ENCODE measurements around the gene ACTRT3. TPM values are rescaled to one million over a fixed set of nuclear protein-coding genes. Genes with fewer than 3 reads are reported as not detected.
A peak's percentile ranks its signal among the peaks of the same experiment; 100 is the strongest.

Gene ACTRT3
- total and polyA plus RNA-seq, 2 of the 13 experiments (the other 11 are each of a cell fraction or from before 2014, with no cell fraction given): 0.42 to 0.97 TPM

DNA sequence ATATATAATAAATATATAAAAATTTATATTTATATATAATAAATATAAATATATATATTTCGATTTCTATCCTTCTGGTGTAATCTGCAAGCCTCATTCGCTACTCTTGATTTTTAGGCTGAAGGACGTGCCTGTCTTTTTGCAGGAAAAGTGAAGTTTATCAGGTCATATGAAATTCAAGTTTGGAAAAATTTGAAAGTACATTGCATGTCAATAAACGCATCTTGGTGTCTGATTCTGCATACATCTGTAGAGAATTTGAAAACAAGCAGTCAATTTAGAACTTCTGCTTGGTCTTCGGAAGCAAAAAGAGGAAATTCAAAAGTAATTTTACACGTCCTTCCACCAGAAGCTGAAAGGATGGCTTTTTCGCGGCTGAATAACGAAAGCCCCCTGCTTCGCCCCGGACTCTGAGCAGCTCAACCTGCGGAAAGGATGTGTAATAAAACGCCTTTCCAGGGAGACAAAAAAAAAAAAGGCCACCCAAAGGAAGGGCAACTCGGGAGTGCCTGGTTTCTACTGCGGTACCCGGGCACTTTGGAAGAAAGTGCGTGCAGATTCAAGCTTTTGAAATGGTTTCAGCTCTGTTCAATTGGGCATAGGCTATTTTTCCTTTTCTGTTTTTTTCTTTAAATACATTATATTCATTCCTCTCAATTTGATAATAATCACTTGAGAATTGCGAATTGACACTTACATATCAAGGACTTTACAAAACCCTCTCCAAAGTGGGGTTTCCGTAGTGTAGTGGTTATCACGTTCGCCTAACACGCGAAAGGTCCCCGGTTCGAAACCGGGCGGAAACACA lies 2.3 kb upstream of the ACTRT3 start (continued):
- TF ChIP-seq, protein P1, sequence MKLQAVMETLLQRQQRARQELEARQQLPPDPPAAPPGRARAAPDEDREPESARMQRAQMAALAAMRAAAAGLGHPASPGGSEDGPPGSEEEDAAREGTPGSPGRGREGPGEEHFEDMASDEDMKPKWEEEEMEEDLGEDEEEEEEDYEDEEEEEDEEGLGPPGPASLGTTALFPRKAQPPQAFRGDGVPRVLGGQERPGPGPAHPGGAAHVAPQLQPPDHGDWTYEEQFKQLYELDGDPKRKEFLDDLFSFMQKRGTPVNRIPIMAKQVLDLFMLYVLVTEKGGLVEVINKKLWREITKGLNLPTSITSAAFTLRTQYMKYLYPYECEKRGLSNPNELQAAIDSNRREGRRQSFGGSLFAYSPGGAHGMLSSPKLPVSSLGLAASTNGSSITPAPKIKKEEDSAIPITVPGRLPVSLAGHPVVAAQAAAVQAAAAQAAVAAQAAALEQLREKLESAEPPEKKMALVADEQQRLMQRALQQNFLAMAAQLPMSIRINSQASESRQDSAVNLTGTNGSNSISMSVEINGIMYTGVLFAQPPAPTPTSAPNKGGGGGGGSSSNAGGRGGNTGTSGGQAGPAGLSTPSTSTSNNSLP (IDR thresholded peaks at IDR 0.05; ENCODE audit: low read depth, low read length): peak; percentile 82; the same call in 1 of the 2 replicates
- TF ChIP-seq ZNF546 (CRISPR knock-in tag; conservative IDR thresholded peaks at IDR 0.05) (0 out of 2 replicates have a peak, but pooled peaks have one; percentile 29), ZNF329 (CRISPR knock-in tag; IDR thresholded peaks at IDR 0.05; ENCODE audit: low read depth) (no peak), ZNF335 (CRISPR knock-in tag; IDR thresholded peaks at IDR 0.05) (peak; percentile 35; the same call in 1 of the 2 replicates), ZNF253 (CRISPR knock-in tag; IDR thresholded peaks at IDR 0.05; ENCODE audit: borderline replicate concordance) (no peak), MIER3 (CRISPR knock-in tag; IDR thresholded peaks at IDR 0.05; ENCODE audit: borderline replicate concordance) (no peak), SATB2 (CRISPR knock-in tag; IDR thresholded peaks at IDR 0.05) (no peak), ZBTB7B (CRISPR knock-in tag; IDR thresholded peaks at IDR 0.05) (peak; percentile 49; the same call in 1 of the 2 replicates), HDAC6 (IDR thresholded peaks at IDR 0.05; ENCODE audit: low read depth, low read length) (no peak), SP5 (CRISPR knock-in tag; IDR thresholded peaks at IDR 0.05; ENCODE audit: borderline replicate concordance, low read depth) (no peak), ARNTL (CRISPR knock-in tag; IDR thresholded peaks at IDR 0.05) (no peak), STAG1 (CRISPR knock-in tag; IDR thresholded peaks at IDR 0.05) (no peak), ZFX (CRISPR knock-in tag; IDR thresholded peaks at IDR 0.05; ENCODE audit: low read depth) (no peak), NBN (conservative IDR thresholded peaks at IDR 0.05) (no peak), SMYD3 (CRISPR knock-in tag; IDR thresholded peaks at IDR 0.05) (no peak), YEATS4 (CRISPR knock-in tag; IDR thresholded peaks at IDR 0.05; ENCODE audit: borderline replicate concordance) (0 out of 2 replicates have a peak, but pooled peaks have one; percentile 24)
- TF ChIP-seq, protein P2, sequence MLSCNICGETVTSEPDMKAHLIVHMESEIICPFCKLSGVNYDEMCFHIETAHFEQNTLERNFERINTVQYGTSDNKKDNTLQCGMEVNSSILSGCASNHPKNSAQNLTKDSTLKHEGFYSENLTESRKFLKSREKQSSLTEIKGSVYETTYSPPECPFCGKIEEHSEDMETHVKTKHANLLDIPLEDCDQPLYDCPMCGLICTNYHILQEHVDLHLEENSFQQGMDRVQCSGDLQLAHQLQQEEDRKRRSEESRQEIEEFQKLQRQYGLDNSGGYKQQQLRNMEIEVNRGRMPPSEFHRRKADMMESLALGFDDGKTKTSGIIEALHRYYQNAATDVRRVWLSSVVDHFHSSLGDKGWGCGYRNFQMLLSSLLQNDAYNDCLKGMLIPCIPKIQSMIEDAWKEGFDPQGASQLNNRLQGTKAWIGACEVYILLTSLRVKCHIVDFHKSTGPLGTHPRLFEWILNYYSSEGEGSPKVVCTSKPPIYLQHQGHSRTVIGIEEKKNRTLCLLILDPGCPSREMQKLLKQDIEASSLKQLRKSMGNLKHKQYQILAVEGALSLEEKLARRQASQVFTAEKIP (CRISPR knock-in tag; IDR thresholded peaks at IDR 0.05; ENCODE audit: borderline replicate concordance): no peak
- TF ChIP-seq, protein P3, sequence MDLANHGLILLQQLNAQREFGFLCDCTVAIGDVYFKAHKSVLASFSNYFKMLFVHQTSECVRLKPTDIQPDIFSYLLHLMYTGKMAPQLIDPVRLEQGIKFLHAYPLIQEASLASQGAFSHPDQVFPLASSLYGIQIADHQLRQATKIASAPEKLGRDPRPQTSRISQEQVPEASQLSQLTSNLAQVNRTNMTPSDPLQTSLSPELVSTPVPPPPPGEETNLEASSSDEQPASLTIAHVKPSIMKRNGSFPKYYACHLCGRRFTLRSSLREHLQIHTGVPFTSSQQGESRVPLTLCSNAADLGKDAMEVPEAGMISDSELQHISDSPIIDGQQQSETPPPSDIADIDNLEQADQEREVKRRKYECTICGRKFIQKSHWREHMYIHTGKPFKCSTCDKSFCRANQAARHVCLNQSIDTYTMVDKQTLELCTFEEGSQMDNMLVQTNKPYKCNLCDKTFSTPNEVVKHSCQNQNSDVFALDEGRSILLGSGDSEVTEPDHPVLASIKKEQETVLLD (CRISPR knock-in tag; IDR thresholded peaks at IDR 0.05; ENCODE audit: low read depth): no peak
- TF ChIP-seq, protein P4, sequence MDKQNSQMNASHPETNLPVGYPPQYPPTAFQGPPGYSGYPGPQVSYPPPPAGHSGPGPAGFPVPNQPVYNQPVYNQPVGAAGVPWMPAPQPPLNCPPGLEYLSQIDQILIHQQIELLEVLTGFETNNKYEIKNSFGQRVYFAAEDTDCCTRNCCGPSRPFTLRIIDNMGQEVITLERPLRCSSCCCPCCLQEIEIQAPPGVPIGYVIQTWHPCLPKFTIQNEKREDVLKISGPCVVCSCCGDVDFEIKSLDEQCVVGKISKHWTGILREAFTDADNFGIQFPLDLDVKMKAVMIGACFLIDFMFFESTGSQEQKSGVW (CRISPR knock-in tag; IDR thresholded peaks at IDR 0.05; ENCODE audit: borderline replicate concordance): no peak
